ENCODE results near the gene ETHE1.

ETHE1 gene

GRCh38 chr19:43541920-43542650 lies 15.1 kb upstream of the ETHE1 start:
- Histone ChIP-seq H3K4me3 (ENCODE audit: low read depth in 1 of 2, low read length in 2 of 2) (no peak overlapping the region), H3K4me2 (ENCODE audit: insufficient read depth, low read length) (no peak overlapping the region), H3K9me3 (ENCODE audit: insufficient read depth, low read length, severe bottlenecking) (peaks cover 8% of the 10 kb centered on the region), H3K36me3 (ENCODE audit: insufficient read depth, low read length) (peaks cover 77% of the 10 kb centered on the region), H3K9ac (ENCODE audit: low read depth, low read length) (no peak overlapping the region), H3K4me1 (ENCODE audit: insufficient read depth, low read length) (no peaks in the 10 kb centered on the region), H2AFZ (ENCODE audit: low read depth, low read length) (no peak overlapping the region), H3K79me2 (ENCODE audit: insufficient read depth, low read length) (no peaks in the 10 kb centered on the region), H4K20me1 (ENCODE audit: insufficient read depth, low read length) (no peaks in the 10 kb centered on the region), H3K27me3 (ENCODE audit: insufficient read depth, low read length, poor library complexity) (no peaks in the 10 kb centered on the region), H3K27ac (ENCODE audit: low read length) (no peak overlapping the region)
- DNase-seq: no peak
- no peak for ATAC-seq (ENCODE audit: insufficient read depth, low read depth)
- TF ChIP-seq CTCF (IDR thresholded peaks at IDR 0.05; ENCODE audit: borderline replicate concordance, extremely low read depth, low read length, poor library complexity, severe bottlenecking) (no peak), EZH2 (IDR thresholded peaks at IDR 0.05; ENCODE audit: borderline replicate concordance, low read depth, low read length, severe bottlenecking) (no peak)

GRCh38 chr19:43540381-43540780 lies 13.4 kb upstream of the ETHE1 start:
- ATAC-seq (ENCODE audit: insufficient read depth, low read depth): no peak
- no peak overlapping the region for H3K4me3 ChIP-seq (ENCODE audit: low read depth in 1 of 2, low read length in 2 of 2)
- no peak overlapping the region for H3K27ac ChIP-seq (ENCODE audit: low read length)
- no peak overlapping the region for H3K4me2 ChIP-seq (ENCODE audit: insufficient read depth, low read length)
- TF ChIP-seq CTCF (IDR thresholded peaks at IDR 0.05; ENCODE audit: borderline replicate concordance, extremely low read depth, low read length, poor library complexity, severe bottlenecking) (no peak), EZH2 (IDR thresholded peaks at IDR 0.05; ENCODE audit: borderline replicate concordance, low read depth, low read length, severe bottlenecking) (no peak)
- no peaks in the 10 kb centered on the region for H3K79me2 ChIP-seq (ENCODE audit: insufficient read depth, low read length)
- H3K9ac ChIP-seq (ENCODE audit: low read depth, low read length): no peak overlapping the region
- H2AFZ ChIP-seq (ENCODE audit: low read depth, low read length): no peak overlapping the region
- no peak for DNase-seq
- H3K27me3 ChIP-seq (ENCODE audit: insufficient read depth, low read length, poor library complexity): no peaks in the 10 kb centered on the region
- peaks cover 8% of the 10 kb centered on the region for H3K9me3 ChIP-seq (ENCODE audit: insufficient read depth, low read length, severe bottlenecking)
- no peaks in the 10 kb centered on the region for H3K4me1 ChIP-seq (ENCODE audit: insufficient read depth, low read length)
- H4K20me1 ChIP-seq (ENCODE audit: insufficient read depth, low read length): no peaks in the 10 kb centered on the region
- H3K36me3 ChIP-seq (ENCODE audit: insufficient read depth, low read length): peaks cover 71% of the 10 kb centered on the region

GRCh38 chr19:43538922-43539321 lies 11.9 kb upstream of the ETHE1 start:
- peaks cover 59% of the 10 kb centered on the region for H3K36me3 ChIP-seq (ENCODE audit: insufficient read depth, low read length)

More at GRCh38 chr19:43538922-43539321, 11.9 kb upstream of the ETHE1 start:
- no peak for ATAC-seq (ENCODE audit: insufficient read depth, low read depth)
- no peak overlapping the region for H3K4me3 ChIP-seq (ENCODE audit: low read depth in 1 of 2, low read length in 2 of 2)
- H3K79me2 ChIP-seq (ENCODE audit: insufficient read depth, low read length): no peaks in the 10 kb centered on the region
- 0 out of 2 replicates have a peak, but pooled peaks cover 4% of the 10 kb centered on the region for H4K20me1 ChIP-seq (ENCODE audit: insufficient read depth, low read length)
- no peak overlapping the region for H3K27ac ChIP-seq (ENCODE audit: low read length)
- no peaks in the 10 kb centered on the region for H3K27me3 ChIP-seq (ENCODE audit: insufficient read depth, low read length, poor library complexity)
- H3K9ac ChIP-seq (ENCODE audit: low read depth, low read length): no peak overlapping the region
- peaks cover 8% of the 10 kb centered on the region for H3K9me3 ChIP-seq (ENCODE audit: insufficient read depth, low read length, severe bottlenecking)
- no peak overlapping the region for H2AFZ ChIP-seq (ENCODE audit: low read depth, low read length)
- no peak overlapping the region for H3K4me2 ChIP-seq (ENCODE audit: insufficient read depth, low read length)
- no peak for DNase-seq
- TF ChIP-seq CTCF (IDR thresholded peaks at IDR 0.05; ENCODE audit: borderline replicate concordance, extremely low read depth, low read length, poor library complexity, severe bottlenecking) (no peak), EZH2 (IDR thresholded peaks at IDR 0.05; ENCODE audit: borderline replicate concordance, low read depth, low read length, severe bottlenecking) (no peak)
- H3K4me1 ChIP-seq (ENCODE audit: insufficient read depth, low read length): peaks cover 5% of the 10 kb centered on the region; the same call in 1 of the 2 replicates
